Endothelial cell (in vitro differentiated cells): ENCODE results near the gene FBXO31. TPM values are rescaled to one million over a fixed set of nuclear protein-coding genes. Genes with fewer than 3 reads are reported as not detected.

Experiments used
- DNase-seq: peaks from one replicate; pipeline ENCODE4 v3.0.0; 2021; ENCODE audit warnings: low spot score
- H3K27ac Mint-ChIP-seq: one replicate; pipeline ENCODE4 v1.8.0; 2021; ENCODE audit warnings: mixed read lengths, inconsistent platforms; ENCODE audit not compliant: unreplicated experiment
- H3K27me3 Mint-ChIP-seq: one replicate; pipeline ENCODE4 v1.8.0; 2021; ENCODE audit warnings: mild to moderate bottlenecking, moderate library complexity, mixed read lengths, inconsistent platforms; ENCODE audit not compliant: unreplicated experiment
- H3K36me3 Mint-ChIP-seq: one replicate; pipeline ENCODE4 v1.8.0; 2021; ENCODE audit warnings: mild to moderate bottlenecking, low read depth, mixed read lengths, inconsistent platforms; ENCODE audit not compliant: unreplicated experiment
- H3K4me1 Mint-ChIP-seq: one replicate; pipeline ENCODE4 v1.8.0; 2021; ENCODE audit warnings: mild to moderate bottlenecking, mixed read lengths, inconsistent platforms; ENCODE audit not compliant: unreplicated experiment
- H3K4me3 Mint-ChIP-seq: one replicate; pipeline ENCODE4 v1.8.0; 2021; ENCODE audit warnings: mild to moderate bottlenecking, mixed read lengths, inconsistent platforms; ENCODE audit not compliant: unreplicated experiment
- H3K9me3 Mint-ChIP-seq: one replicate; pipeline ENCODE4 v1.8.0; 2021; ENCODE audit warnings: mixed read lengths, inconsistent platforms; ENCODE audit not compliant: unreplicated experiment
- CTCF ChIP-seq: fragments of 200-600 bp; sonication (generic); IDR thresholded peaks from one replicate; pipeline ENCODE4 v1.5.0; 2021; ENCODE audit warnings: antibody characterized with exemption; ENCODE audit not compliant: unreplicated experiment
- total RNA-seq: library from RNA; stranded (reverse); fragmentation: NEBNext Ultra II Directional; extraction: Animal tissue kit (Norgen Biotek cat#: 25700); gene quantifications from one replicate; pipeline ENCODE4 v1.2.1, GENCODE V29; 2021; ENCODE audit not compliant: unreplicated experiment

Gene FBXO31
- total RNA-seq, 1 donor from 2014 or later, result 13.5 TPM

- peaks cover 2% of the 10 kb centered on the region for H3K4me1 Mint-ChIP-seq
- no peak for DNase-seq
- no peak for TF ChIP-seq CTCF
- H3K9me3 Mint-ChIP-seq, result no peaks in the 10 kb centered on the region
- peaks cover 9% of the 10 kb centered on the region for H3K36me3 Mint-ChIP-seq
- peaks cover 3% of the 10 kb centered on the region for H3K27me3 Mint-ChIP-seq
- no peak overlapping the region for H3K4me3 Mint-ChIP-seq
- no peak overlapping the region for H3K27ac Mint-ChIP-seq
Measured at GRCh38 chr16:87330257-87330624, 53.3 kb downstream of the FBXO31 start.

- Mint-ChIP-seq H3K36me3 (peaks cover 9% of the 10 kb centered on the region), H3K27me3 (peaks cover 3% of the 10 kb centered on the region), H3K4me1 (peaks cover 2% of the 10 kb centered on the region), H3K27ac (no peak overlapping the region), H3K9me3 (no peaks in the 10 kb centered on the region), H3K4me3 (peak overlapping the region; percentile 67)
- no peak for DNase-seq
- TF ChIP-seq CTCF, result no peak
Measured at GRCh38 chr16:87329436-87330256, 53.9 kb downstream of the FBXO31 start.

- H3K4me1 Mint-ChIP-seq, result peaks cover 2% of the 10 kb centered on the region
- no peak overlapping the region for H3K27ac Mint-ChIP-seq
- H3K9me3 Mint-ChIP-seq, result no peaks in the 10 kb centered on the region
- H3K4me3 Mint-ChIP-seq, result no peak overlapping the region
- H3K27me3 Mint-ChIP-seq, result peaks cover 3% of the 10 kb centered on the region
- no peak for TF ChIP-seq CTCF
- peaks cover 9% of the 10 kb centered on the region for H3K36me3 Mint-ChIP-seq
- no peak for DNase-seq
Measured at GRCh38 chr16:87328846-87329245, 54.7 kb downstream of the FBXO31 start.

- Mint-ChIP-seq H3K4me3 (no peak overlapping the region), H3K9me3 (no peaks in the 10 kb centered on the region), H3K27me3 (peaks cover 4% of the 10 kb centered on the region), H3K36me3 (peaks cover 9% of the 10 kb centered on the region), H3K4me1 (peaks cover 2% of the 10 kb centered on the region), H3K27ac (no peak overlapping the region)
- TF ChIP-seq CTCF, result no peak
- DNase-seq, result no peak
Measured at GRCh38 chr16:87327798-87328495, 55.6 kb downstream of the FBXO31 start.

GRCh38 chr16:87326151-87326571, 57.4 kb downstream of the FBXO31 start:
- no peaks in the 10 kb centered on the region for H3K9me3 Mint-ChIP-seq
- TF ChIP-seq CTCF, result no peak
- H3K4me1 Mint-ChIP-seq, result peaks cover 2% of the 10 kb centered on the region
- DNase-seq, result no peak
- H3K27ac Mint-ChIP-seq, result no peak overlapping the region
- no peak overlapping the region for H3K4me3 Mint-ChIP-seq
- peaks cover 9% of the 10 kb centered on the region for H3K36me3 Mint-ChIP-seq
- H3K27me3 Mint-ChIP-seq, result peaks cover 5% of the 10 kb centered on the region
